Fibroblast of pulmonary artery (primary cell): ENCODE results near the gene VIM.

ENCODE experiments used
- DNase-seq: peaks from one replicate; pipeline ENCODE4 v3.0.0-alpha.2; 2010; ENCODE audit warnings: low read depth
- H3K4me3 ChIP-seq: replicated peaks from 2 replicates; pipeline ENCODE4 v1.5.1; 2011; ENCODE audit warnings: low read depth, mild to moderate bottlenecking, control low read depth, low read length, moderate library complexity
- TF ChIP-seq, protein P1 (sequence below): IDR thresholded peaks from 2 replicates; pipeline ENCODE4 v1.5.1; 2011; ENCODE audit warnings: mild to moderate bottlenecking, control low read depth, low read length, inconsistent platforms; ENCODE audit errors: missing control alignments

VIM gene

DNA sequence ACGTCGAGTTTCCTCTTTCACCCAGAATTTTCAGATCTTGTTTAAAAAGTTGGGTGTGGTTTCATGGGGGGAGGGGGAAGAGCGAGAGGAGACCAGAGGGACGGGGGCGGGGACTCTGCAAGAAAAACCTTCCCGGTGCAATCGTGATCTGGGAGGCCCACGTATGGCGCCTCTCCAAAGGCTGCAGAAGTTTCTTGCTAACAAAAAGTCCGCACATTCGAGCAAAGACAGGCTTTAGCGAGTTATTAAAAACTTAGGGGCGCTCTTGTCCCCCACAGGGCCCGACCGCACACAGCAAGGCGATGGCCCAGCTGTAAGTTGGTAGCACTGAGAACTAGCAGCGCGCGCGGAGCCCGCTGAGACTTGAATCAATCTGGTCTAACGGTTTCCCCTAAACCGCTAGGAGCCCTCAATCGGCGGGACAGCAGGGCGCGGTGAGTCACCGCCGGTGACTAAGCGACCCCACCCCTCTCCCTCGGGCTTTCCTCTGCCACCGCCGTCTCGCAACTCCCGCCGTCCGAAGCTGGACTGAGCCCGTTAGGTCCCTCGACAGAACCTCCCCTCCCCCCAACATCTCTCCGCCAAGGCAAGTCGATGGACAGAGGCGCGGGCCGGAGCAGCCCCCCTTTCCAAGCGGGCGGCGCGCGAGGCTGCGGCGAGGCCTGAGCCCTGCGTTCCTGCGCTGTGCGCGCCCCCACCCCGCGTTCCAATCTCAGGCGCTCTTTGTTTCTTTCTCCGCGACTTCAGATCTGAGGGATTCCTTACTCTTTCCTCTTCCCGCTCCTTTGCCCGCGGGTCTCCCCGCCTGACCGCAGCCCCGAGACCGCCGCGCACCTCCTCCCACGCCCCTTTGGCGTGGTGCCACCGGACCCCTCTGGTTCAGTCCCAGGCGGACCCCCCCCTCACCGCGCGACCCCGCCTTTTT lies at the start of gene VIM:
TSS of gene VIM (plus strand) at position 151 of the 925 bp plus-strand sequence. CDS start 1,182 bp downstream, outside the sequence.
- peak within 1 kb of the TSS; percentile 98 for H3K4me3 ChIP-seq
- TF ChIP-seq, protein P1, sequence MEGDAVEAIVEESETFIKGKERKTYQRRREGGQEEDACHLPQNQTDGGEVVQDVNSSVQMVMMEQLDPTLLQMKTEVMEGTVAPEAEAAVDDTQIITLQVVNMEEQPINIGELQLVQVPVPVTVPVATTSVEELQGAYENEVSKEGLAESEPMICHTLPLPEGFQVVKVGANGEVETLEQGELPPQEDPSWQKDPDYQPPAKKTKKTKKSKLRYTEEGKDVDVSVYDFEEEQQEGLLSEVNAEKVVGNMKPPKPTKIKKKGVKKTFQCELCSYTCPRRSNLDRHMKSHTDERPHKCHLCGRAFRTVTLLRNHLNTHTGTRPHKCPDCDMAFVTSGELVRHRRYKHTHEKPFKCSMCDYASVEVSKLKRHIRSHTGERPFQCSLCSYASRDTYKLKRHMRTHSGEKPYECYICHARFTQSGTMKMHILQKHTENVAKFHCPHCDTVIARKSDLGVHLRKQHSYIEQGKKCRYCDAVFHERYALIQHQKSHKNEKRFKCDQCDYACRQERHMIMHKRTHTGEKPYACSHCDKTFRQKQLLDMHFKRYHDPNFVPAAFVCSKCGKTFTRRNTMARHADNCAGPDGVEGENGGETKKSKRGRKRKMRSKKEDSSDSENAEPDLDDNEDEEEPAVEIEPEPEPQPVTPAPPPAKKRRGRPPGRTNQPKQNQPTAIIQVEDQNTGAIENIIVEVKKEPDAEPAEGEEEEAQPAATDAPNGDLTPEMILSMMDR, result no peak
- DNase-seq, result peak; percentile 96

DNA sequence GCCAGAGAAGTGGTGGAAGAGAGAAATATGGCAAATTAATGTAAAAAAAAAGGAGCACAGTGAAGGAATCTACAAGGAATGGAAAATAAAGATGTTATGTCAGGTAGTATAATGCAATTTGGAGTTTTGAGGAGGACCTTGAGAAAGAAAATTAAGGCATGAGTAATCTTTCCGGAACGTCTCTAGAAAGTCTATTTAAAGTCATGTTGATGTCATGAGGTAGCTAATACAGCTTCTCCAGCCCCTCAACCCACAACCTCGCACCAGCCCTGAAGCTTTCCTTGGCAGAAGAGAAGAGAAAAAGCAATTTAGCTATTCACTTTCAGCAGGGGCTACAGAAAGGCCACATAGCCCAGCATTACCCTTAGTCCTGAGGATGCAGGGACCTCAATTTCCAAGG lies 49.0 kb upstream of the VIM start:
- peak; percentile 49 for DNase-seq
- TF ChIP-seq, protein P1, result no peak
- H3K4me3 ChIP-seq, result no peak overlapping the region

DNA sequence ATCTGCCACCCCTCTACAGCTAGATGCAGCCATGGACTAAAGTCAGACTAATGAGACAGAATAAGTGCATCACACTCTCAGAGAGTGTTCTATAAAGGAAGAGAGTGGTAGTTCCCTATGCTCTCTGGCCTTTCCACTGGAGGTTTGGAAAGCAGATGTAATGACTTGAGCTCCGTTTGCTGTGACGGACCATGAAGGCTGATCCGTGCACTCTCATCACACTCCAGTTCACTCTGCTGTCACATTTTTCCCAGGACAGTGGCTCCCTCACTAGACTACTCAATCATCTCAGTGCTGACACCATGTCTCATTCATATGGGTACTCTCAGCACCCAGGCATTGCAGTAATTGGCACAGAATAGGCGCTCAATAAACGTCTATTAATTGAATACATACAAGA lies 46.9 kb upstream of the VIM start:
- H3K4me3 ChIP-seq, result no peak overlapping the region
- DNase-seq, result no peak
- TF ChIP-seq, protein P1, result no peak

DNA sequence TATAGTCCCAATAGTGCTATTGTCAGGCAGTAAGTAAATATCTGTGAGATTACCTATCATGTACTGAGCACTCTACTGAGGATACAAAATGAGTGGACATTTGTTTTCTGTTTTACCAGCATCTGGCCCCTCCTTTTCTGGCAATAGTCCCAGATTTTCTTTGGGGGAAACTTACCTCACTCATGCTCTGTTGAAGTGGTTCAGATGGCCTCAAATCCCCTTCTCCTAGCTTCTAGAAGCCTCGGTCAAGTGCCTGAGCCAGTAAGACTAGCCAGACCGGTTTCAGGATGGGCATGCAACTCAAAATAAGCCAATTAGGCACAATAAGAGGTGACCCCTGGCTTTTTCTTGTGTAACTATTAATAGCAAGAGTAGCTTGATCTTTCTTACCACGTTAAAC lies 46.3 kb upstream of the VIM start:
- TF ChIP-seq, protein P1, result no peak
- no peak overlapping the region for H3K4me3 ChIP-seq
- peak; percentile 44 for DNase-seq

DNA sequence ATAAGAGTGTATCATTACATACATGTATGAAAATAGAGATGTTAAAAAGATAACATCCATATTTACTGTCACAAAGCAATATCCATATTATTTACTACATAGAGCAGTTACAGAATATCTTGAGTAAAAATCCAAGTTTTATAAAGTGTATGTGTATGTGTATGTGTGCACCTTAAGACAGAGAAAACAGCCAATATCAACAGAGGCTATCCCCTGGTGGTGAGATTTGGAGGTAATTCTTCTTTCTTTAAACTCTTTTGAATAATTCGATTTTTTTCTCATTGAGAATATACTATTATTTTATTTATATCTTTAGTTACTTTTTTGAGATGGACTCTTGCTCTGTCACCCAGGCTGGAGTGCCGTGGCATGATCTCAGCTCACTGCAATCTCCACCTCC lies 44.9 kb upstream of the VIM start:
- TF ChIP-seq, protein P1, result peak; percentile 31
- H3K4me3 ChIP-seq, result no peak overlapping the region
- DNase-seq, result no peak

DNA sequence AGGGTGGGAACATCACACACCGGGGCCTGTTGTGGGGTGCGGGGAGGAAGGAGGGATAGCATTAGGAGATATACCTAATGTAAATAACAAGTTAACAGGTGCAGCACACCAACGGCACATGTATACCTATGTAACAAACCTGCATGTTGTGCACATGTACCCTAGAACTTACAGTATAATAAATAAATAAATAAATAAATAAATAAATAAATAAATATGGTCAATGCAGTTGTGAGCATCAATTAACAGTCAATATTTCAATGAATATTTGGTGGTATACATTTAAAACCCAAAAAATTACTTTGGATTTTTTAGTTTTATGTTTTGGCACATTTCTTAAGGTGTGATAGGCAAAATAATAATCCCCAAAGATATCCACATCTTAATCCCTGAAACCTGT lies 42.2 kb upstream of the VIM start:
- TF ChIP-seq, protein P1, result no peak
- no peak for DNase-seq
- H3K4me3 ChIP-seq, result no peak overlapping the region
